Hypothalamus (tissue), 51 donors: Measurements from ENCODE around the gene RARA.
A peak's percentile ranks its signal among the peaks of the same experiment; 100 is the strongest.

Experiments used
- DNase-seq, 51 donors: peaks; one replicate each; lab custom pipeline; 2025; lab: John Stamatoyannopoulos, UW

The RARA gene

DNA sequence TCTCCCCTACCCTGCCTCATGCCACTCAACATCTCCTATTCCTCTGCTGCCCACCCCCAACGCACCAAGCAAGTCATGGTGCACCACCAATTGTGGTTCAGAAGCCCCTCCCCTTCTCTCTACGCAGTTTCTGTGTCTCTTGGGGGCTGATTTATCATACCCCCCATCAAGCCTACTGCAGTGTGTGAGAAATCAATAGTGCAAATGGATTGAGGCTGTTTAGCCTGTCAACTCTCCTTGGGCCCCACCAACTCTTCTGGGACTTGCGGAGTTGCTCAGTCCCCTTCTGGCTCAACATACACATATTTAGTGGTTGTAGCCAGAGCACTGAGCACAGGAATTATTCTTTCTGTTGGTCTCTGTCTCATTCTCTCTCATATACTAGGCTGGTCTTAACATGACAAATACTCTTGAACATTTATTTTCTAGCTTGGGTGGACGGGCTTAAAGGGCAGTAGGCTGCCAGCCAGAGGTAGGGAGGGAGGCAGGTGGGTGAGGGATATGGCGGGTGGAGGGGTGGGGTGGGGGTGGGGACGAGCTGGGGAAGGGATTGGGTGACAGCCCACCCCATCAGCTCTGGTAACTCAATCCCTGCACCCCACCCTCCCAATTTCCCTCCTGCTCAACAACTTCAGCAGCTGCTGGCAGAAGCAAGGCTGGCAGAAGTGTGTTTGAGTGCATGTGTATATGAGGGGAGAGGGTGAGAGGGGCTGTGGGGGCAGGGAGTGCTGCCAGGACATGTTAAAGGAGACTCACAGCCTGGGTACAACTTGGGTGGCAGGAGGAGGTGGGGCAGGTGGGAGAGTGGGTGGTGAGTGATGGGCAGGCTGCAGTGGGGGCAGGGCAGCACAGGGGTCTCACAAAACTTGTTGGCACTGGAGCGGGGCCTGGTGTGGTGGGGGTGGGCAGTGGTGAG lies 4.9 kb downstream of the RARA start:
- no peak for DNase-seq

DNA sequence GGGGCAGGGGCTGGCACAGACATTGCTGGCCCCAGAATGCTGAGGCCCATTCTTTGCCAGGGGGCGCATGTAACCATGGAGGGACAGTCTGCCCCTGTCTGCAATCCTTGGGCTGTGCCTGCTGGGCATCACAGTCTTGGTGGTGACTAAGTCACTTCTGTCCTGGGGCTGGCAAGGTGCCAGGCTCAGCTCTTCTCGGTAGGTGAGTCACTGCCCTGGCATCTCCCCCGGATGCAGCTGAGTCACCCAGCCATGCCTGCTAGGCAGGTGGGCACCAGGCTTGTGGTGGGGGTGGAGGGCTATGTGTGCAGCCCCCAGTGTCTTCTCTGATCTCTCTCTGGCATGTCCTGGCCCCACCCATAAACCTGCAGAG lies 5.6 kb downstream of the RARA start:
- DNase-seq = peak in 17 of 51 donors; percentile 18 to 89 (median 55)

DNA sequence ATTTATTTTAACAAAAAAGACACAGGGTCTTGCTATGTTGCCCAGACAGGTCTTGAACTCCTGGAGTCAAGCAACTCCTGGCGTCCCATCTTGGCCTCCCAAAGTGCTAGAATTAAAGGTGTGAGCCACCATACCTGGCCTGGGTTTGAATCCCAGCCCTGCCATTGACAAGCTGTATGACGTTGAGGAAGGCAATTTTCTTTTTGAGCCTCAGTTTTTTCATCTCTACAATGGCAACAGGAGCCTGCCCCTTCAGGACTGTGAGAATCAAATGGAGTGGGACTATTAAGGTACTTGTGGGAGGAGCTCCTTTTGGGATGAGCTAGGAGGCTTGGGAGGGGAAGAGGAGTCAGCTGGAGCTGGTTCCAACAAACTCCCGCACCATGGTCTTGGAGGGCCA lies 6.2 kb downstream of the RARA start:
- no peak for DNase-seq

DNA sequence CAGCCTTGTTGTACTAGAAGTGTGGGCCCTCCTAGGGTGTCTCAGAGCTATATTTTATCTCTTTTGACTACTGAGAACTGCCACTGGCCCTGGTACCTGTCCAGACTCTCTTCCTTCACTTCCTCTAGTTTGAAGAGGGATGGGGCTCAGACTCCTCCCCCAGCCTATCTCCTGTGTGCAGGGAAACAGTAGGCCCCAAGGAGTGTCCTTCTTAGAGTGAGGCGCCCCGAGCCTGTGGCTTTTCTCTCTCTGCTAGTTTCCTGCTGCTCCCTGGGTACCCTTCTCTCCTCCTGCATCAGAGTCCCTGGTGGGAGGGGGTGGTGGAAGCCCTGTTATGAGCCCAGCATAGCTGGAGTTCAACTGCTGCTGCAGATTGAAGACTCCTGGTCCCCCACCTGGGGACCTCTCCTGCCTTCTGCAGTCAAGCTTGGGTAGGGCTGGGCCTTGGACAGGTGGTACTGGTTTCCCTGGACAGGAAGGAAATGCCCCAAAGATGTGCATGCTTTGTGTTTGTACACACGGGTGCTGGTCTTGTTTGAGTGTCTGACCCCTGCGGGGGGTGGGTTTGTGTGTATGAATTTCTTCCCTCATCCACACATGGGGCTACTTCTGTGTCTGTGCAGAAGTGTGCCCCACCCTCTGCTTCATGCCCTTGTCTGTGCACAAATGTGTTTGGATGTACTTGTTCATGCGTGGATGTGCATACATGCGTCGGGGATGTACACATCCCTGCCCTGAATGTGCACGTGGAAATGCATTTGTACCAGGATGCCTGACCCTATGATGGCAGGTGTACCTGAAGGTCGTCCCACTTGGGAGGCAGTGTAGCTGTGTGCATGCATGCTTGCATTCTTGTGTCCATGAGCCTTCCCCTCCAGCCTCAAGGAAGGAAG lies 6.9 kb downstream of the RARA start:
- no peak for DNase-seq

DNA sequence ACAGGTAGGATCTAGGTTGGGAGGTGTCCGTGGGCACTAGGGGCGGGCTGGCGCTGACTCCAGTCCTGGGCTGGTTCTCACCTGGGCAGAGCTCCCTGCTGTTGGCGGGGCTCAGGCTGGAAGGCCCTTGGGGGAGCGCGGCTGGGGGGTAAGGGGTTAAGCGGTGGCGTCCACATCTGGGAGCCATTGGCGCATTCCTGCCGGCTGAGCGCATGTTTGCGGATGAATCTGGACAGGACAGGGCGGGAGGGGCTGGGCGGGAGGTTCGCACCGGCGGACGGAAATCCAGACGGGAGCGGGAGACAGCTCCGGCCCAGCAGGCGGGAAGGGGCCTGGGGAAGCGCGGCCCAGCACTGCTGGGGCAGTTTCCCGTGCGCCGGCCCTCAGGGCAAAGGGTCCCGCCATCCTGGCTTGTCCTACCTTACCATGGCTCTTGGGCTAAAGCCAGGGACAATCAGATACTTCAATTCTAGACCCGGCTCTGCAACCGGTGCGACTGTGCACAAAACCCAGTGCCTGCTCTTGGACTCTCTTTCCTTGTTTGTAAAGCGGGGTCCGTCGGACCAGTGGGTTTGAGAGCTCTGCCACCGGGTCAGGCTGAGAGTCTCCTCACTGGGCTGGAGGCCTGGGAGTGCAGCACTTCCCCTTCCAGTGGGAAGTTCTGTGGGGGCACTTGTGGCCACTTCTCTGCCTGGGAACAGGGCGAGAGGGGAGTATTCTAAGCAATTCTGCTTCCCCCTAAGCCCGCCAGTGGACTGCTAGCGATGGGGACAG lies 7.8 kb downstream of the RARA start:
- DNase-seq = peak in 1 of 51 donors; percentile 21

DNA sequence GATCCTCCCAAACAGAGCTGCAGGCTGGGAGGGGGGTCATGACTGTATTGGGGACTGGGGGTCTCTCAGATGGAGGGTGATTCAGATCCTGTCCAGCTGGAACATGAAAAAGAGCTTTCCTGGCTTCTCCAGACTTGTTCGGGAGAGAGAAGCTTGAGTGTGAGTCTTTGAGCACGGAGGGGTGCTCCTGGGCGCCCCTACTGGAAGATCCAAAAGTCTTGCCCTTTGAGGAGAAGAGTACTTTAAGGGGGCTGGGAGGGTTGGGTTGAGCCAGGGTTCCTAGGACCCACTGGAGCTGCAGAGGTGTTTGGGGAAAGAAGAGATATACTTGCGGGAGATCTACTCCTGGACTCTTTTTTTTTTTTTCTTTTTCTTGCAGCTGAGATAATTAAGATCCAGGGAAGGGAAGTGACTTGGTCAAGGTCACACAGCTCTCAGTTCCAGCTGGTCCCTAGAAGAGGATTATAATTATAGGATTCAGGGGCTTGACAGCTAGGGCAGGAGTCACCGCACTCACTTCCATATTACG lies 8.4 kb downstream of the RARA start:
- DNase-seq = no peak

DNA sequence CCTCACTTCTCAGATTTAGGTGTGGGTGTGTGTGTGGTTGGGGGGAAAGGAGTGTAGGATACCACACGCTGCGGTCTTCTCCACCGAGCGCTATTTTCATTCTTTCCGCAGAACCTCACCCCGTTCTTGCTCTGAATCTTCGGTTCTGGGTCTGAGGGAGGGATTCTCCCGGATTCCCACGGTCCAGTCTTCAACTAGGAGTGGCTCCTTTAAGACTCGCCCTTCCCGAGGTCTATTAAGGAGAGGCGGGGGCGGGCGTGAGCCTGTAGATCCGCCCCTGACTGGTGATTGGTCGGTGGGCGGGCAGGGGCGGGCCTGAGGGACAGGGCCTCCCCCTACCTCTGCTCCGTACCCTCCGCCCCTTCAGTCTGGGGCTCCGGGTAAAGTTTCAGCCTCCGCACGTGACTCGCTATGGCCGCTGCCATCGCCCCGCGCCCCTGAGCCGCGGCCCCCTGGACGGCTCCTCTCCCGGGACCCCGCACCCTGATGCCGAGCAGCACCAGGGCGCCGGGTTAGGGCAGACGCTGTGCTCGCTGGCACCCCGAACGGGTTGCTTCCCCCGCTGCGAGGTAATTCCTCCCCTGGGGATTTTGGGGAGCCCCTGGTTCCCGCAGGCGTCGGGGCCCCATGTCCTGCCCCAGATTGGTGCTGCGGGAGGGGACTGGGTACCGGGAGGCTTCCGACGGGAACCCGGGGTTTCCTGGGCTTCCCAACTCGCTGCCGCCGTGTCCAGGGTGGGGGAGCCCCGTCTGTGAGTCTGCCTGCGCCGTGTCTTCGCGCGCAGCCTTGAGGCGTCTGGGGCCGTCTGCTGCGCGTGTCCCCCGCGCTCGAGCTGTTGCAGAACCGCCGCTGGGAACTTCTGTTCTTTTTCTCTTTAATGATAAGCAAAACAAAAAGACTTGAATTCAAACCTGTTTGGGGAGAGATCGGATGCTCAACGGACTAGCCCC lies 9.2 kb downstream of the RARA start:
- peak in 50 of 51 donors; percentile 23 to 95 (median 86) for DNase-seq

DNA sequence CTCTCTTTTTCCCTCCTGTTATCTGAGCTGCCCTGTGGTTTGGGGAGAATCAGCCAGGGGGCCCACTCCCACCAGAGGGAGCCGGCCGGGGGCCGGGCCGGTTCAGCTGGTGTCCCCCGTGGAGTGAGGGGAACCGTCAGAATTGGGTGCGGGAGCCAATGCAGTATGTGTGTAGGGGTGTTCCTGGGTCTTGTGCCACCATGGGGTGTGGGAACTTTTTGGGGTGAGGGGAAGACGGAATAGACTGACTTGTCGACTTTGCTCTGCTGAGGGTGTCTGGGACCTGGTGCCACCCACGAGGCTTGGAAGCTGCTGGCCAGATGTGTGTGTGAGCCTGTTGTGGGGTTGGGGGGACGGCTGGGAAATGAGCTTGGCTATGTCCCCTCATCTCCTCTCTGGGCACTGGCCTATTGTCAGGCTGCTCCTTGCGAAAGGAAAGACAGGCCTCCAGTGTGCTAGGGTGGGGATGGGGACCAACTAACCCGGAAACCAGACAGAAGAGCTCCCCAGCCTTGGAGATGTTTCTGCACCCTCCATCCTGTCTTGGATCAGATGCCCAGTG lies 9.9 kb downstream of the RARA start:
- DNase-seq = no peak

DNA sequence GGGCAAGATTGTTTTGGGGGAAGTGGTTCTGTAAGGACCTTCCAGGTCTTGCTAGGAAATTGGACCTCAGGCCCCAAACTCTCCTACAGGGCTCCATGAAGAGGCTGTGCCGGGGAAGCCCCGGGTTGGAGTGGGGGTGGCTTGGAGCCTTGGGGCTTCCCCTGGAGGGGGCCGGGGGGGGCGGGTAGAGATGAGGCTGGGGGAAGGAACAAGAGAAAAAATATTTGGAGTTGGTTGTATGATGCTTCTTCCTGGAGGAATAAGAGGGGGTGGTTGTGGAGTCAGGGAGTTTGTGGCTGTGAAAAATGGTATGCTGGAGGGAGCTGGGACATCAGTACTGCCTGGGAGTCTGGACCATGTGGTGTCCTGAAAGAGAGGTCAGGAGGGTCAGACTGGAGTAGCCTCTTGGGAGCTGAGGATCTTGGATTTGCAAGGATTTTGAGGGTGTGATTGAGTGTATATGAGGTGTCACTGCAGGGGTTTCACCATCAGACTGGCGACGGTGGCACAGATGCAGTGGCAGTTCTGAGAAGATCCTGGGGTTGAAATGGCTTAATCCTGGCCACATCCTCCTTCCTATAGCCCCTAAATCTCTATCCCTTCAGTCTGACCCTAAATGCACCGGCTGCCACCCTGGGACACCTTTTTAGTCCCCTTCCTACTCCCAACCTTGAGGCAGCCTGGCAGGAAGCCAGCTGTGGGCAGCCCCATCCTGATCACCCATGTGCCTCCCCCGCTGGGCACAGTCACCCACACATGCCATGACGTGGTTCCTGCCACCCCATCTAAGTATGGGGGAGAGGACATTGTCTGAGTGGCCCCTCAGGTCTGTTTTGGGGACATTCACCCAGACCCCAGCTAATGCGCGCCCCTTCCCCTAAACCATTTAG lies 10.9 kb downstream of the RARA start:
- DNase-seq = no peak

DNA sequence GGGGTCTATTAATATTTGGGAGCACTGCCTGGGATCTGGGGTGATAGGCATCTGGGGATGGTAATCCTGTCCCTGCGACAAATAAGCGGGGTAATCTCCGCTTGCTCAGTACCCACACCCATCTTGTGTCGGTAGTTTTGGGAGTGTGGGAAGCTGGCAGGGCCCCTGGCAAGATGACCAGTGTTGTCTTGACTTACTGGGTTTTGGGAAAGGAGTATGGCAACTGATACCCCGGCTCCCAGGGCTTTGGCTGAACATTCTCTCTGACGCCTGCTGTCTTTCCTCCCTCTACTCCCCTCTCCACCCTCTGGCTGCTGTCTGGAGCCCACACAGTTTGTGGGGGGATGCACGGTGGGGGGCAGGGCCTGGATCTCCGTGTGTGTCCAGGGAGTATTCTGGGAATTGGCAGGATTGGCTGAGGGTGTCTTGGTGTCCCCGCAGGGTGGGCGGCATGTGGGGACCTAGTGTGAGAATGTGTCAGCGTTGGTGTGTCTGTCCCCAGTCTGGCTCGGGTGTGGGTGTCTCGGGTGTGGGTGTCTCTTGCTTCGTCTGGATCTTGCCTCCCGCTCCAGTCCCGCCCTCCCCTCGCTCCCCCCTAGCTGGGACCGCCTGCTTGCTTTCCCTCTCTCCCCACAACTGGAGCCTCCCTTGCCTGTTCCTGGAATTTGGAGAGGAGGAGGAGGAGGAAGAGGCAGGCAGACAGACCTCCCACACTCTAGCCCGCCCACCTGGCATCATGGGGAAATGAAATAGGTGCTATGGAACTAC lies 12.0 kb downstream of the RARA start:
- DNase-seq = peak in 1 of 51 donors; percentile 58

DNA sequence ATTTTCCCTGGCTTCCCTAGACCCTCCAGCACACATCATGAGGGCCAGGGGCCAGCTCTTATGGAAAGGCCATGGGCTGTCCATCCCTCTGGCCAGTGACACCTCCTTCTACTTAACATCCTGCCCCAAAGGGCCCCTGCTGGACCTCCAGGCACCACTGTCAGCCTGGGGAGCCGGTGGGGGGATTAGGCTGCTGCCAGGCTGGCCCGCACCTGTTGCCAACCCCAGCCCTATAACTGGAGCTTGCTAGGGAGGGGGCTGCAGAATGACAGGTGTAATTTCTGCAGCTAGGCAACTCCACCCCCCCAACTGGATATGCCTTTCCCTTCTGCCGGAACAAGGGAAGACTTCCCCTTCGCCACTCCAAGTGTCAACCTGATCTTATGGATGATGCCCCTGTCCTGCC lies 12.5 kb downstream of the RARA start:
- no peak for DNase-seq

DNA sequence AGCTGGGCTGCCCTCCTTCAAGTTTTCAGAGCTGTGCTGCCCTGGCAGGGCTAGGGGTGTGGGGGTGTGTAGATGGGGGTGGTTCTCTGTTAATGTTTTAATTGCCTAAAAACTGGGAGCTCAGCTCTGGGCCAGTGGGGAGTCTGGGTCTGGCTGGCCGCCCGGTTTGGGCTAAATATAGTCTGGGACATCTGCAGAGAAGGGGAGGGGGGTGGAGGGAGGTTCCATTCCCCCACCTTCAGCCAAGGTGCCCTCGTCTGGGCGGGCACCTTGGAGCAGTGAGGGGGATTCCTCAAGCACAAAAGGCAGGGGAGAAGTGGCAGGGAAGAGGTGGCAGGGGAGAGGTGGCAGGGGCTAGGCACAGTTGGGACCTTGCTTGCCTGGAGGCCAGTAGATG lies 13.0 kb downstream of the RARA start:
- DNase-seq = no peak

DNA sequence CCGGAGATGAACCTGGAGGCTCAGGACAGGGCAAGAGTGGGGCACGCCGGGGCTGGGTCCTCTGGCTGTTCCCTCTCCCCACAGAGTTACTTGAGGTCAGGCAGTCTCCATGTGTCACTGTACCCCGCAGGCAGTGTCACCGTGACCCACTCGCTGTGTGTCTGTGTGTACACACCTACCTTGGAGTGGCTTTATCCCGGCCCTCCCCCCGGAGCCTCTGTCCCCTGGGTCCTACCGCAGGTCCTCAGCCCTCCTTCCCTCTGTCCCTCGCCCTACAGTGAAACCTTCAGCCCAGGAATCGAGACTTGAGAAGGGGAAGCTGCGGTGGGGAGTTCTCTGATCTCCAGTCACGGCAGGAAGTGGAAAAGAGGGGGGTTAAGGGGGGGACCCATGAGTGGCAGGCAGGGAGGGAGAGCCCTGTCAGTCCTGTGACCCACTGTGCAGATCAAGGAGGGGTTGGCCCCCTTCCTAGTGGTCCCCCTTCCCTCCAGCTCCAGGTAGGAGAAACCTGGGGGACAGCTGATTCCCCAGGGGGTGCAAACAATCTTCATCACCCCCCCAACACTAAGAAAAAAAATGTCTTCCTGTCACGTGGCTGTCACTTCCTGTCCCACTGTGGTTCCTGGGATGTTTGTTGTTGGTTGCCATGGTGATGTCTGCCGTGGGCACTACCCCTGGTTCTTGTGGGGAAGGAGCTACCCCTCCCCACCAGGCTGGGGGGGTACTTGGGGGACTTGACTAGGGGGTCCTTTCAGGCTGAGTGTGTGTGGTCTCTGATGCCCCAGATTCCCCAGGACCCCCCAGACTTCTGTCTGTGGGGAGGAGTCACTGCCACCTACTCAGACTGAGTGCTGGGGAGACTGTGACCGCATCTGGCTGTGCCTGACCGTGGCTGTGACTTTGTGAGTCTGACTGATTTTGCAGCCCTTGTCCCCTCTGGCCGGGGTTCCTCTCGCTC lies 13.7 kb downstream of the RARA start:
- peak in 25 of 51 donors; percentile 25 to 67 (median 42) for DNase-seq

DNA sequence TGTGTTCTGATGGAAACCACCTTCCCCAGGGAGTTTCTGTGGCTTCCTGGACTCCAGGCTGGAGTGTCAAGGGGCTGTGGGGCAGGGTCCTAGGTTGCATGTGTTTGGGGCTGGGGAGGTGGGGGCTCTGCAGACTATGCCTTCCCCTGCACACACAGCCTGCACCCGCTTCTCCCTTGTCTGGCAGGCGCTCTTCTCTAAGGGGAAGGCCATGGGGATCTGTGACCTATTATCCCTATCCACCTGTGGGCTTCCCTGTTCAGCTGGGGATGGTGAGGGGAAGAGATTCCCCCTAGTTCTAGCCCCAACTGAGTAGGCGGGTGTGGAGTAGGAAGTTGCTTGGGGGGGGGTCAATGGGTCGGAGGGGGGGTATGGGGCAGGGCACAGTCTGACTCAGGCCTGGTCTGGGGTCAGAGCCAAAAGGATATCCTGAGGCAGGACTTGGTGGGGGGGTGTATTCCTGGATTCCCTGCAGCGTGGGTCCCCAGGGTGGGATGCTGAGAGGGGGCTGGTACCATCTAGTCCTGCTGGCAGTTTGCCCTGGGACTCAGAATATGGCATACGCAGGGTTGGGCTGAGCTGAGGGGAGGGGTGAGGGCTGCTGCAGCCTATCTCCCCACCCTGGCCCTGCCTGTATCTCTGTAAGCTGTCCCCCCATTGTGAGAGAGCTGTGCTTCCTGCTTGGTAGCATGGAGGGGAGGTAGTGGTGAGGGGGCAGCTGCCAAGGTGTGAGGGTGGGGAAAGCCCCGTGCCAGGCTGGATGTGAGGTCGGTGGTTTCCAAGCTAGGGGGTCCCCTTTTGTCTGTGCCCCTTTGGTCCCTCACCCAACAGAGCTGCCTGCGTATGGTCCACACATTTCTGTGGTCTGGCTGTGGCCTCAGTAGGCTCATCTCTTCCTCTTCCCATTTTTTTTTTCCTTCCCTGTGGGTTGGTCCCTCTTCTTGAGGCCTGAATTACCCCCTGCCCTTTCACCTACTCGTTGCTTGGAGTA lies 14.7 kb downstream of the RARA start:
- no peak for DNase-seq
